HL-60/S4 treated with retinoic acid at 250 ng/mL for 4 days and 3 days (cell line): ENCODE measurements around the gene GUCD1.
"Not testable (repeated sequence)": the region's sequence is repeated elsewhere in the genome, so short reads cannot be mapped to it uniquely, and the experiment has no call there.

ENCODE experiments used
- in situ Hi-C: fragments of 300-500 bp; cut with MboI; formaldehyde crosslinking; loops from 2 replicates; pipeline ENCODE4 v1.7.0; 2022; ENCODE audit warnings: low sequenced_read_pairs

Gene GUCD1

GRCh38 chr22:24554313-24555164 is at the start of gene GUCD1:
GUCD1 (minus strand) TSS chr22:24555138; CDS start chr22:24554991, 147 bp downstream.
- in situ Hi-C loops, result no loop called here

GRCh38 chr22:24603770-24604629 is 49.1 kb upstream of the GUCD1 start:
- in situ Hi-C loops, result not testable (repeated sequence)

DNA sequence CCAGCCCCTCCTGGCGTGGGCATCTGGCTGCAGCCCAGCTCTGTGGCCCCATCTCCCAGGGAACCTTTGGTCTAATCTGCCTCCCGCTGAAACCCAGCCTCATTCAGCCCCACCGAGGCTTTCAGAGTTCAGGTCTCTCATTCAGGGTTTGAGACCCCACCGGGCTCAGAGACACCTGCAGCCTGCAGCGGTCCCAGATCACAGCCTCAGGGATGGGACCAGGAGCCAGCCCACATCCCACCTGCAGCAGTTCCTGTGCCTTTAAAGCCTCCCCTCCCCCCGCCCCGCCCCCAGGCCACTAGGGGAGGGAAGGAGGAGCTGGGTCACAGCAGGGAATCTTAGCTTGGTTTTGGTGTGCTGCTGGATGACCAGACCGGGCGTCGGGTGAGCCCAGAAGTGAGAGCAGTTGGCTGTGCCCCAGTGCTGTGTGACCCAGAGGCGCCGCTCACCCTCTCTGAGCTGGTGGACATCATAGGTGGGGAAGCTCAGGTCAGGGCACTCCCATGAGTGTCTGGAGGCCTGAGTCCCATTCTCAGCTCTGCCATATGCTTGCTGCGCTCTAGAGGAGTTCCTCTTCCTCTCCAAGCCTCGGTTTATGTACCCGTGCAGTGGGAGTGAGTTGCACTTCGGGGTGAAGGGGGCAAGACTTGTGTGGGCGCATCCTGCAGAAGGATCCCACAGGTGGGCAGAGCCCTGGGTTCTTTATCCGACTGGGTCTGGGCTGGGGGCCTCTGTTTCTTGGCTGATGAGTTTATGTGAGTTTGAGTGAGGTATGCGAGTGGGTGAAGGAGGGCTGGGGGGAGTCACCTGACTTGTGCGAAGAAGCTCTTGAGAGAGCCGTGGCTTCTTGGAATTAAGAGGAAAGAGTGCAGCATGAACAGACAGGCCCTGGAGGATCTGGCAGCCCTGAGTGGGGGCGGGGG is 48.2 kb upstream of the GUCD1 start, which contains the start of gene GGT1:
GGT1 (plus strand) TSS at position 347 of the 923 bp plus-strand sequence. CDS start 7,889 bp downstream, outside the sequence.
- in situ Hi-C loops, result not testable (repeated sequence)

- in situ Hi-C loops, result not testable (repeated sequence)
Measured at GRCh38 chr22:24602105-24602749, 47.3 kb upstream of the GUCD1 start.

DNA sequence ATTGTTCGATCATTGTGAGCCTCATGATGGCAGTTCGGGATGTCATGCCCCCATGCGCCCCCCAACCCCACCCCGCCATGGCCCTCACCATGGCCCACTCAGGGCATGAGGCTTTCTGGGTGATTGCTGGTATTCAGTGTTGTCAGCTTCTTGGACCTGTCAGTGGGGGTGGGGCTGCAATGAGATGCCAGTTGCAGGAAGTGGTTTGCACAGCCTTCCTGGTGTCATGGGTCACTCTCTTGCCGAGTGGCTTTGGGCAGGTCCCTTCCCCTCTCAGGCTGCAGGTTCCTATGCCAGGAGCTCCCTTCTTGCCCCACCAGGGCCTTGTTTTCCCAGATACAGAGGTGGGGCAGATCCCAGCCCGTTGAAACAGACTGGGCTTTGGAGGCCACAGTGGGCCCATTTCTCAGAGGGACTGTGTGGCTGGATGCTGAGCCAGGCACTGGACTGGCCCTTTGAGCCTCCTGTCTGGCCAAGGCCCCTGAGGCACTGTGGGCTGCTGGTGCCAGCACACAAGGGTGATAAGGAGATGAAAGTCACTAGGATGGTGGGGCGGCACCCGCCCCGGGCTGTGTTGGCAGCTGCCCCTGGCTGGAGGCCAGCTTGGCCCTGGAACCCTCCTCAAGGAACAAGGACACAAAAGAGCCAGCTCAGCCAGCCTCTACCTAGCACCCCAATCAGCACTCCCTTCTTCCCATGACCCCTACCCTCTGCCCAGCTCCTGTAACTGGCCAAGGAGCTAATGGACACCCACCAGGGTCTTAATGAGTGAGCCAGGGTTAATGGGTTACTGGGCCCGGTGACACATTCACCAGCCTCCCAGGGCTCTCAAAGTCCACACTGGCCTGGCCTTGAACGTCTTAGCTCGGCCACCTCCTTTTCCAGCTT is 46.5 kb upstream of the GUCD1 start:
- in situ Hi-C loops, result no loop called here

DNA sequence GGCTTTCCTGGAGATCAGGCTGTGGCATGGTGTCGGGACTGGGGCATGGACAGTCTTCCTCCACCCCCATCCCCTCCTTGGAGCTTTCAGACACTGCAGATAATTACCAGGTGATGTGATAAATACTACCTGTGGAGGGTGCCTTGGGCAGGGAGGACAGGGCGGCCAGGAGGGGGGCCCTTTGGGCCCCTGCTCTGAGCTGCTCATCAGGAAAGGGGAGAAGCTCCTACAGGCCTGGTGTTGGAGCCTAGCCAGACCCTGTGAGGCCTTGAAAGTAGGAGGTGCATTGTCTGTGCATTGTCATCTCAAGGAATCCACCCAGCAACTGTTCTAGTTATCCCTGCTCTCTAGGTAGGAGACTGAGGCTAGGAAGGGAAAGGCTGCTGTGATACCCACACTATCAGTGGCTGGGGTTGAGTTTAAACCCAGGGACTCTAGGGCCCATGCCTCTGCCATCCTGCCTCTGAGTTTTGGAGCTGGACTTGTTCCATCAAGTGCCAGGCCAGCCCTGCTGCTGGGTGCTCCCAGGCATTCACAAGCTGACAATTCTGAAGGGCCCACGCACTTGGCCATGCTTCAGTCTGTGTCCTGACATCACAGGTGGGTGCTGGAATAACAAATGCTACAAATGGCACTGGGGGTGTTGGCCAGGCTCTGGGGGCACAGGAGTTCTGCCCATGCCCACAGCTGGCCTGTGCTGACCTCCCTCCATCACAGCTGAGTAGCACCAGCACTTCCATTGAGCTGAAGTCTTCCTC is 45.2 kb upstream of the GUCD1 start:
- in situ Hi-C loops, result not testable (repeated sequence)

GRCh38 chr22:24599514-24599913 is 44.6 kb upstream of the GUCD1 start:
- in situ Hi-C loops, result no loop called here

DNA sequence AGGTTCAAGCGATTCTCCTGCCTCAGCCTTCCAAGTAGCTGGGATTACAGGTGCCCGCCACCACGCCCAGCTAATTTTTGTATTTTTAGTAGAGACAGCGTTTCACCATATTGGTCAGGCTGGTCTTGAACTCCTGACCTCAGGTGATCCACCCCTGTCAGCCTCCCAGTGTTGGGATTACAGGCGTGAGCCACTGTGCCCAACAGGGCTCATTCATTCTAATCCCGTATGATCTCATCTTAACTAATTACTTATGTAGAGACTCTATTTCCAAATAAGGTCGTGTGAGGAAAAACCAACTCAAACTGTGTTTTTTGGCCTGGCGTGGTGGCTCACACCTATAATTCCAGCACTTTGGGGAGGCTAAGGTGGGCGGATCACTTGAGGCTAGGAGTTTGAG is 42.1 kb upstream of the GUCD1 start:
- in situ Hi-C loops, result not testable (repeated sequence)

DNA sequence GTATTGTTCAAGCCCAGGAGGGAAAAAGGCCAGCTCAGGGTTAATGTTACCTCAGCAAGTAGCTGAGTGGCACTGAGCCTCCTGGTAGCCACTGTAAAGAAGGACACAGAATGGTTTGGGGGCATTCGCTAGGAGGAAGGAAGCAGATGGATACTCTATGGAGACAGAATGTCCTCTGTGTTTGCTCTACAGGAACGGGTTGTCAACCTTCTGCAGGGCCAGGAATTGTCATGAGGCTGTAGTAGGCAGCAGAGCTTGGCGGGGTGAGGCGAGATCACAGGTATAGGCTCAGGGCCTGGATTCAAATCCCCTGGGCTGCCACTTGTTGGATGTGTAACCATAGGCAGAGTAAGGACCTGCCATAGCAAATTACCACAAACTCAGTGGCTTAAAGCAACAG is 40.9 kb upstream of the GUCD1 start:
- in situ Hi-C loops, result no loop called here

GRCh38 chr22:24595228-24595627 is 40.3 kb upstream of the GUCD1 start:
- in situ Hi-C loops, result no loop called here

DNA sequence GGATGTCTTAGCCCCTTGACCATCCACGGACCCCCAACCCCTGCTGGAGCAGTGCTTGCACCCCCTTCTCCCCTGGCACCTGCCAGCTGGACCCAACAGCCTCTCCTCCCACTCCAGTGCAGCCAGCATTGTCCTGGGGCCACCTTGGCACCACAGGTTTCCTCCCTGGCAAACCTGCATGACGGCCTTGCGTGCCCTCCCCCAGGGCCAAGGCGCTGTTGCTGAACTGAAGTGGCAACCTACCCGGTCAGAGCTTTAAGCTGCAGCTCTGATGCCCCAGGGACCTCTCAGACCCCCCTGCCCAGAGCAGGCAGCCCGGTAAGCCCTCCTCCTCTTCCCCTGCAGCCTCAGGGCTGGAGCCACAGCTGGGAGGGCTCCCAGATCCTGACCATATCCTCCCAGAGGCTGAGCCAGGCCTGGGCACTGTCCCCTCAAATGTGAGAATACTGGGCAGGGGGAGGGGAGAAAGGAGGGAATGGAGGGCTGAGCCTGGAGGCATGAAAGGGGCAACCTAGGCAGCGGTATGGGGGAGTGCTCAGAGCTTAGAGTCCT is 39.7 kb upstream of the GUCD1 start:
- in situ Hi-C loops, result no loop called here

DNA sequence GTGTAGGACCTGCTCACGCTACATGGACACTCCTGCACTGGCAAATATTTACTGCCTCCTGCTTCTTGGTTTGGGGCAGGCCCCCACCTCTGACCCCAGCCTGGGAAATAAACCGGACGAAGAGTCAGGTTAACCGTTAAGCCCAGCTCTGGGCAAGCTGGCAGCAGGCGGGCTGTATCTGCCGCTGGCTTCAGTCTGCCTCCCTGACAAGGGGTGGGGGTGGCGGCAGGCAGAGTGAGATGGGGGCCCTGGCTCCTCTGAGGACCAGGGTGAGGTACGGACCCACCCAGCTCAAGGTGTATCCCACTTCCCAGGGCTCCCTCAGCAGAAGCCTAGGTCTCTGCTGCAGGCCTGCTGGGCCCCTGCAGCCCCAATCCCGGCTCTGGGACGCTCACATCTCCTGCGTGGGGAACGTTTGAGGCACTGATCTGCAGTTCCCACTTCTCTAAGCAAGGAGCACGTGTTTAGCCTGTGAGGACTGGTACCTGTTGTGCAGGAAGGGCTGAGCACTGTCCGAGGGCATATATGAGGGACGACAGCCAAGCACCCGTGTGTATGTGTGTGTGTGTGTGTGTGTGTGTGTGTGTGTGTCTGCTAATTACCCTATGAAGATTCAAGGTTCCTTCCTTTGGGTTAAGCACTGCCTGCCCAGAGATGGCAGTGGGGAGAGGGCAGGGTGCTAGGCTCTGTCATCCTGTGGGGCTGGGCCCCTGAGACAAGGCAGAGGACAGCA is 39.1 kb upstream of the GUCD1 start:
- in situ Hi-C loops, result no loop called here

- in situ Hi-C loops, result not testable (repeated sequence)
Measured at GRCh38 chr22:24593559-24593835, 38.6 kb upstream of the GUCD1 start.

- in situ Hi-C loops, result no loop called here
Measured at GRCh38 chr22:24592851-24593558, 38.1 kb upstream of the GUCD1 start, which contains the start of gene LRRC75B. LRRC75B (minus strand) TSS chr22:24593073; CDS start chr22:24593039, 34 bp downstream.

GRCh38 chr22:24592058-24592850 is 37.3 kb upstream of the GUCD1 start:
- in situ Hi-C loops, result no loop called here

DNA sequence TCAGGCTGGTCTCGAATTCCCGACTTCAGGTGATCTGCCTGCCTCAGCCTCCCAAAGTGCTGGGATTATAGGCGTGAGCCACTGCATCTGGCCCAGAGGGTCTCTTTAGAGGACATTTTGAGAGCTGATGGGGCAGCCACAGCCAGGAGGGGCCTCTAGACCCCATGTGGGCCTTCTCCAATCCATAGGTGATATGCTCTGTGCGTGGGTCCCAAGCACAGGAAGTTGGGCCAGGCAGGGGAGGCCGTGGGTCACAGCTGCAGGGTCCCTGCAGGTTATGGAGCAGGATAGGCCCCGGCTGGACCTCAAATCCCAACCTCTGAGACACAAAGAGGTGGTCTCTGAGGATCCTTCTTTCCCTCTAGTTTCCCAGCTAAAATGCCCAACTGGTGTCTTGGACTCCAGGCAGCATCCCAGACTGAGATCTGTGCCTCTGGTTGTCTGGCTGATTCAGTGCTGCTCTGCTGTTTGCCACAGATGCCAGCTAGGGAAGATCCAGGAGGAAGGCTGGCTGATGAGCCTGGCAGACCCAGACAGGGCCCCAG is 36.4 kb upstream of the GUCD1 start:
- in situ Hi-C loops, result no loop called here
